ENCODE measurements around the gene FLT3. TPM values are rescaled to one million over a fixed set of nuclear protein-coding genes. Genes with fewer than 3 reads are reported as not detected.

FLT3 gene
- total and polyA plus RNA-seq, 2 of the 13 experiments (the other 11 are each of a cell fraction or from before 2014, with no cell fraction given): not detected

DNA sequence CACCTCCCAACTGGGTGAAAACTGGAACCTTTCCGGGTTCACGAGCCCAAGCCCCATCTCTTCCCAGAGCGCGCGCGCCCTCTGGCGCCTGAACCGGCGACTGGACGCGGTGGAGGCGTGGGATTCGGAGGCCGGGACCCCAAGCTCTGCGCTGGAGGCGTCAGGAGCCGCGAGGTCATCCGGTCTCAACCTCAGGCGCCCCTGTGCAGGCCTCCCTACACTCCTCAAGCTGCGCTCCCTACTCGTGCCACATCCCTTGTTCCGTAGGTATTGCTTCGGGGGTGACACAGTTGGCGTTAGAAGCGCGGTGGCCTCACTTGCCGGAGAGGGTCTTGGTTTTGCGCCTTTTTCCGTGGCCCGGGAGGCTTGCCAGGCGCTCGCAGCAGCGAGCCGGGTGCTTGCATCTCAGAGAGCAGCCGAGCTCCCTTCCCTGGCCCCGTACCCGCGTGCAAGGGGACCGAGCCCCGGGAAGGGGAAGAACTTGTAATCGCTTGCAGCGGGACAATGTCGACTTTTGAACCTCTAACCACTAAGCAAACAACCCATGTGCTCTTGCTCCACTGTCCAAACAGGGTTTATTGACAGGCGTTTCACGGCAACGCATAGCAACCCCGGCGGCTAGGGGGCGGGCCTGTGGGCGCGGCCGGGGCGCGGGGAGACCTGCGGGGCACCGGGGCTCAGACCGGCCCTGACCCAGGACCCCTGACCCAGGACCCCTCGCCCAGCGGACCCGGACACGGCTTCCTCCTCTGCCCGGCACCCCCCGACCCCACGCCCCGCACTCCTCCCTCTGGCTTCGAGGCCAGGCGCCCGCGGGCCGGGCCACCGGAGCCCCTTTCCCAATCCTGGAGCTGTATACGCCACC lies 139.8 kb downstream of the FLT3 start (continued):
- no peak for TF ChIP-seq NFE2L2 (IDR thresholded peaks at IDR 0.05; ENCODE audit: low read length)
- TF ChIP-seq ZKSCAN8 (CRISPR knock-in tag; IDR thresholded peaks at IDR 0.05; ENCODE audit: borderline replicate concordance): no peak
- peak; percentile 50; the same call in 1 of the 2 replicates for TF ChIP-seq ERF (CRISPR knock-in tag; IDR thresholded peaks at IDR 0.05)
- peak; percentile 75; the same call in 1 of the 2 replicates for TF ChIP-seq ZSCAN29 (CRISPR knock-in tag; conservative IDR thresholded peaks at IDR 0.05)
- TF ChIP-seq NFIC (IDR thresholded peaks at IDR 0.05; ENCODE audit: low read length): peak; percentile 74; the same call in 1 of the 2 replicates
- TF ChIP-seq SOX13 (IDR thresholded peaks at IDR 0.05): peak; percentile 87
- peak in 1 of 2 experiments; percentile 96; a peak in 2 of 4 replicates for TF ChIP-seq SOX13 (CRISPR knock-in tag; conservative IDR thresholded peaks at IDR 0.05 in 1 of 2, IDR thresholded peaks at IDR 0.05 in 1 of 2)
- peak; percentile 68 for TF ChIP-seq NR2C2 (CRISPR knock-in tag; IDR thresholded peaks at IDR 0.05; ENCODE audit: borderline replicate concordance)
- TF ChIP-seq, protein P1, sequence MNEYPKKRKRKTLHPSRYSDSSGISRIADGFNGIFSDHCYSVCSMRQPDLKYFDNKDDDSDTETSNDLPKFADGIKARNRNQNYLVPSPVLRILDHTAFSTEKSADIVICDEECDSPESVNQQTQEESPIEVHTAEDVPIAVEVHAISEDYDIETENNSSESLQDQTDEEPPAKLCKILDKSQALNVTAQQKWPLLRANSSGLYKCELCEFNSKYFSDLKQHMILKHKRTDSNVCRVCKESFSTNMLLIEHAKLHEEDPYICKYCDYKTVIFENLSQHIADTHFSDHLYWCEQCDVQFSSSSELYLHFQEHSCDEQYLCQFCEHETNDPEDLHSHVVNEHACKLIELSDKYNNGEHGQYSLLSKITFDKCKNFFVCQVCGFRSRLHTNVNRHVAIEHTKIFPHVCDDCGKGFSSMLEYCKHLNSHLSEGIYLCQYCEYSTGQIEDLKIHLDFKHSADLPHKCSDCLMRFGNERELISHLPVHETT (CRISPR knock-in tag; conservative IDR thresholded peaks at IDR 0.05): peak; percentile 82
- no peak for TF ChIP-seq NONO (IDR thresholded peaks at IDR 0.05)
- peak; percentile 85 for TF ChIP-seq NONO (CRISPR knock-in tag; conservative IDR thresholded peaks at IDR 0.05)
- TF ChIP-seq, protein P2, sequence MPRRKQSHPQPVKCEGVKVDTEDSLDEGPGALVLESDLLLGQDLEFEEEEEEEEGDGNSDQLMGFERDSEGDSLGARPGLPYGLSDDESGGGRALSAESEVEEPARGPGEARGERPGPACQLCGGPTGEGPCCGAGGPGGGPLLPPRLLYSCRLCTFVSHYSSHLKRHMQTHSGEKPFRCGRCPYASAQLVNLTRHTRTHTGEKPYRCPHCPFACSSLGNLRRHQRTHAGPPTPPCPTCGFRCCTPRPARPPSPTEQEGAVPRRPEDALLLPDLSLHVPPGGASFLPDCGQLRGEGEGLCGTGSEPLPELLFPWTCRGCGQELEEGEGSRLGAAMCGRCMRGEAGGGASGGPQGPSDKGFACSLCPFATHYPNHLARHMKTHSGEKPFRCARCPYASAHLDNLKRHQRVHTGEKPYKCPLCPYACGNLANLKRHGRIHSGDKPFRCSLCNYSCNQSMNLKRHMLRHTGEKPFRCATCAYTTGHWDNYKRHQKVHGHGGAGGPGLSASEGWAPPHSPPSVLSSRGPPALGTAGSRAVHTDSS (CRISPR knock-in tag; conservative IDR thresholded peaks at IDR 0.05): no peak
- TF ChIP-seq PPARG (CRISPR knock-in tag; conservative IDR thresholded peaks at IDR 0.05): 0 out of 2 replicates have a peak, but pooled peaks have one; percentile 23
- no peak for TF ChIP-seq TCF7L2 (IDR thresholded peaks at IDR 0.05; ENCODE audit: low read depth, low read length)
- TF ChIP-seq MED1 (CRISPR knock-in tag; IDR thresholded peaks at IDR 0.05): peak; percentile 82
- TF ChIP-seq RBM22 (optimal IDR thresholded peaks at IDR 0.05; ENCODE audit: low read length): no peak
- TF ChIP-seq, protein P3, sequence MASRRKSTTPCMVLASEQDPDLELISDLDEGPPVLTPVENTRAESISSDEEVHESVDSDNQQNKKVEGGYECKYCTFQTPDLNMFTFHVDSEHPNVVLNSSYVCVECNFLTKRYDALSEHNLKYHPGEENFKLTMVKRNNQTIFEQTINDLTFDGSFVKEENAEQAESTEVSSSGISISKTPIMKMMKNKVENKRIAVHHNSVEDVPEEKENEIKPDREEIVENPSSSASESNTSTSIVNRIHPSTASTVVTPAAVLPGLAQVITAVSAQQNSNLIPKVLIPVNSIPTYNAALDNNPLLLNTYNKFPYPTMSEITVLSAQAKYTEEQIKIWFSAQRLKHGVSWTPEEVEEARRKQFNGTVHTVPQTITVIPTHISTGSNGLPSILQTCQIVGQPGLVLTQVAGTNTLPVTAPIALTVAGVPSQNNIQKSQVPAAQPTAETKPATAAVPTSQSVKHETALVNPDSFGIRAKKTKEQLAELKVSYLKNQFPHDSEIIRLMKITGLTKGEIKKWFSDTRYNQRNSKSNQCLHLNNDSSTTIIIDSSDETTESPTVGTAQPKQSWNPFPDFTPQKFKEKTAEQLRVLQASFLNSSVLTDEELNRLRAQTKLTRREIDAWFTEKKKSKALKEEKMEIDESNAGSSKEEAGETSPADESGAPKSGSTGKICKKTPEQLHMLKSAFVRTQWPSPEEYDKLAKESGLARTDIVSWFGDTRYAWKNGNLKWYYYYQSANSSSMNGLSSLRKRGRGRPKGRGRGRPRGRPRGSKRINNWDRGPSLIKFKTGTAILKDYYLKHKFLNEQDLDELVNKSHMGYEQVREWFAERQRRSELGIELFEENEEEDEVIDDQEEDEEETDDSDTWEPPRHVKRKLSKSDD (CRISPR knock-in tag; IDR thresholded peaks at IDR 0.05; ENCODE audit: low read depth): no peak
- TF ChIP-seq, protein P4, sequence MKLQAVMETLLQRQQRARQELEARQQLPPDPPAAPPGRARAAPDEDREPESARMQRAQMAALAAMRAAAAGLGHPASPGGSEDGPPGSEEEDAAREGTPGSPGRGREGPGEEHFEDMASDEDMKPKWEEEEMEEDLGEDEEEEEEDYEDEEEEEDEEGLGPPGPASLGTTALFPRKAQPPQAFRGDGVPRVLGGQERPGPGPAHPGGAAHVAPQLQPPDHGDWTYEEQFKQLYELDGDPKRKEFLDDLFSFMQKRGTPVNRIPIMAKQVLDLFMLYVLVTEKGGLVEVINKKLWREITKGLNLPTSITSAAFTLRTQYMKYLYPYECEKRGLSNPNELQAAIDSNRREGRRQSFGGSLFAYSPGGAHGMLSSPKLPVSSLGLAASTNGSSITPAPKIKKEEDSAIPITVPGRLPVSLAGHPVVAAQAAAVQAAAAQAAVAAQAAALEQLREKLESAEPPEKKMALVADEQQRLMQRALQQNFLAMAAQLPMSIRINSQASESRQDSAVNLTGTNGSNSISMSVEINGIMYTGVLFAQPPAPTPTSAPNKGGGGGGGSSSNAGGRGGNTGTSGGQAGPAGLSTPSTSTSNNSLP (IDR thresholded peaks at IDR 0.05; ENCODE audit: low read depth, low read length): 0 out of 2 replicates have a peak, but pooled peaks have one; percentile 18
- TF ChIP-seq ZNF816 (CRISPR knock-in tag; IDR thresholded peaks at IDR 0.05; ENCODE audit: borderline replicate concordance): no peak; the same call in 1 of the 2 replicates
- peak; percentile 92 for TF ChIP-seq ZNF878 (CRISPR knock-in tag; IDR thresholded peaks at IDR 0.05)
- TF ChIP-seq ZEB1 (IDR thresholded peaks at IDR 0.05; ENCODE audit: insufficient replicate concordance, low read depth): no peak
- TF ChIP-seq WIZ (CRISPR knock-in tag; IDR thresholded peaks at IDR 0.05): no peak; the same call in none of the 2 replicates
- peak; percentile 72 for TF ChIP-seq ZNF746 (CRISPR knock-in tag; IDR thresholded peaks at IDR 0.05)
